Glomerular endothelial cell (primary cell): ENCODE data around the gene TMEM72. TPM values are rescaled to one million over a fixed set of nuclear protein-coding genes. Genes with fewer than 3 reads are reported as not detected.

Experiments used
- DNase-seq: peaks from one replicate; pipeline ENCODE4 v3.0.0-alpha.2; 2011; ENCODE audit warnings: low read depth, low spot score; ENCODE audit errors: extremely low read depth
- total RNA-seq: library from RNA; depleted of rRNA; stranded (reverse); fragments of >200 nt; gene quantifications from 2 replicates; pipeline ENCODE4 v1.2.3, GENCODE V29; 2015

TMEM72 gene
- total RNA-seq, 1 donor from 2014 or later = not detected

GRCh38 chr10:44951576-44952226 is 40.6 kb downstream of the TMEM72 start:
- no peak for DNase-seq

DNA sequence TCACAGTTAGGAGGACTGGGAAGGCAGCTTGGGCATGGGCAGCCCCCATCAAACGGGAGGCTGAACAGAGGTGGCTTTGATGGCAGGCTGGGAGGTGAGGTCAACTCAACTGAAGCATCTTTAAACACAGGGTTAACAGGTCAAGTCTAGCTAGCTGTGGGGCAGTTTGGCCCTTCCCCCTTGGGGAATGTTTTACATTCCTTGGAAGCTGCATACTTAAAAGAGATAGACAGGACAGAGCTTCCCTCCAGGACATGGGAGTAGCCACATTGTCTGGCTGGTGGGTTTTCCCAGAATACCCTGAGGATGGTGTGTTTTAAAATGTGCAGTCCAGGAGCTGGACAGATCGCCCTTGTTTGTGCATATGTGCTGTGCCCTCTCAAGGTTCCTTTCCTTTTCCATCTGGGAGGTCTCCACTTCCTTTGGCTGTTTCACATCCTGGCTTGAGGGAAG is 41.7 kb downstream of the TMEM72 start:
- DNase-seq = no peak

DNA sequence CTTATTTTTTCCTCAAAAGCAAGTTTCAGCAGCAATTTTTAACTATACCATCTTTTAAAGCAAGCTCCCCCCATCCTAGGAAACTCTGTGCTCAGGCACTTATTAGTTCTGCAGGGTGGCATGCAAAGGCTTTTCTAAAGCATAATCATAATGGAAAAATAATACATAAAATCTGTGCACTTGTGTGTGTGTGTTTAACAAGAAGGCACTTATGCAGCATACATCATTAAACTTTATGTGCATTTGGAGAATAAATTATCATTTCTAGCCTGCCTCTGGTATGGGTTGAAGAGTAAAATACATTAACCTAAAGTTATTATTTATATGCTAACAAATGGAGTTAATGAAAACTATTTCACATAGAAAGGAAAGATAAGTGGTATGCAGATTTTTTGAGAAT is 42.9 kb downstream of the TMEM72 start:
- no peak for DNase-seq

DNA sequence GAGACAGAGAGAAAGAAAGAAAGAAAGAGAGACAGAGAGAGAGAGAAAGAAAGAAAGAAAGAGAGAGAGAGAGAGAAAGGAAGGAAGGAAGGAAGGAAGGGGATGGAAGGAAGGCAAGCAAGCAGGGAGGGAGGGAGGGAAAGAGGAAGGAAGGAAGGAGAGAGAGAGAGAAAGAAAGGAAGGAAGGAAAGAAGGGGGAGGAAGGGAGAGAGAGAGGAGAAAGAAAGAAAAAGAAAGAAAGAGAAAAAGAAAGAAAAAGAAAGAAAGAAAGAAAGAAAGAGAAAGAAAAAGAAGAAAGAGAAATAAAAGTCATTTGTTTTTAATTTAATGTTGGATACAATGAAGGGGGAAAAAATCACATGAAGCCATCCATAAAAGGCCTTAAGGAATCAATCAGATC is 43.8 kb downstream of the TMEM72 start:
- no peak for DNase-seq

DNA sequence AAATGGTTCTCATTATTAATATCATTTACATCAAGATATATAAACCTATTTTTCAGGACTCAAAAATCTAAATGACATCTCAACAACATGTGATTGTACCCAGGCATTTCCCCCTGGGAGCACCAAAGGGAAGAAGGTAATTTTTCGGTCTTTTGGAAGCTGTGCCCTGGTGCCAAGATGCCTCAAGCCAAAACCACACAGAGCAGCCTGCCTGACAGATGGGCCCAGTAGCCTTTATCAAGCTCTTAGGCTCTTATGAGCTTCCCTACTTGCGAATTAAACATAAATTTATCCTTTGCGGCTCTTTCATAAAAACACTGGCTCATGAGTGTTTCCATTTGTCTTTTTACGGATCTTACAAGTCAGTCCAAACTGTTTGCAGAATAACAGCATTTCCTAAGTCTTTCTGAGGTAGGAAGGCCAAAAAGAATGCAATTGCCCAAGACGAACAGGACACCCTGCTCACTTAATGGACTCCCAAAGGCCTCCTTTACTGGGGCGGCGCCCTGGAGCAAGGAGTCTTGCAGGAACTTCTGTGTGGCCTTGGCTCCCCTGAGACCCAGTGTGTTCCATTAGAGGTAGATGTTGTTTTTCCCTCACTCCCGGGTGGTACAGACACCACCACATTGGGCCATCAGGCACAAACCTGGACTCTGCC is 44.4 kb downstream of the TMEM72 start:
- DNase-seq = no peak

DNA sequence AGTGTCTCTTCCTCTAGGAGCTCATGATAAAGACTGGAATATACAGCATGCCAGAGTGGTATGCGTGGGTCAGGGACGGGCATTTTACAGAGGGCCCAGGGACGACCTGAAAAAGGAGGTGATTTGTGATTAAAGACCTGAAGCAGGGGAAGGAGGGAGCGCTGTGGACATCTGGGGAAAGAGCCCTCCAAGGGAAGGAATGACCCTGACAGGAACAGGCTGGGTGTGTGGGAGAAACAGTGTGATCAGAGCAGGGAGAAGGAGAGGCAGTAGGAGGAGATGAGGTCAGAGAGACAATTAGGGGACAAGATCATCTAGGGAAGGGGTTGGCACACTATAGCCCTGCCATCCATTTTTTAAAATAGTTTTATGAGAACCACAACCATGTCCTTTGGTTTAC is 45.1 kb downstream of the TMEM72 start:
- no peak for DNase-seq

DNA sequence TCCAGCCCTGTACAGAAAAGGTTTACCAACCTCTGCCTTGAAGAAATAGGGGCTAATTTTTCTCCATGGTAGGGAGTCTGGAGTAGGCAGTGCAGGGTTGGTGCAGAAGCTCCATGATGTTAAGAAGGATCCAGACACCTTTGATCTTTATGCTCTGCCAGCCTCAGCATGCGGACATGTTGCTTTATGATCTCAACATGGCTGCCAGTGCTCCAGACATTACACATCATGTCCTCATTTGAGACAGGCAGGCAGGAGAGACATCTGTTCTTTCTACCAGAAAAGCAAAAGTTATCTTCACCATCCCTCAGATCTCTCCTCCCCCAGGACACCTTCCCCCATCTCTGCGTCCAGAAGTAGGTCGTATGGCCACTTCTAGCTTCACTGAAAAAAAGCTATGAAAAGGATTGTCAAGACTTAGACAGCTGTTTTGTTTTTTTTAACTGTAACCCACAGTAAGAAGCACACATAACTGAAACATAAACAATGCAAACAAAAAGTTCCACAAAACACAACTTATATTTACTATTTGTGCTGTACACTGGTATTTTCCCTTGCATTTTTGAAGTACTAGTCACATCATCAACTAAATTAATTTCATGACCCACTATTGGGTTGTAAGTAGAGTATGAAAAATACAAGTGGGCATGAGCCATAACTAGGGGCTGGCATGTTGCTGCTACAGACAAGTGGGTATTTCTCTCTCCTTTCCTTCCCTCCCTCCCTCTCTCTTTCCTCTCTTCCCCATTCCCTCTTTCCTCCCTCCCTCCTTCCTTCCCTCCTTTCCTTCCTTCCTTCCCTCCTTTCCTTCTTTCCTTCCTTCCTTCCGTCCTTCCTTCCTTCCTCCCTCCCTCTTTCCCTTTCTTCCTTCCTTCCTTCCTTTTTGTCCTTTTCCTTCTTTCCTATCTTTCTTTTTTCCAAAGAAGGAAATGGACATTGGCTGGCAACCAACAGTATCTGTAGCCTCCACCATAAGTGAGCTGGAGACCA is 45.9 kb downstream of the TMEM72 start:
- no peak for DNase-seq

DNA sequence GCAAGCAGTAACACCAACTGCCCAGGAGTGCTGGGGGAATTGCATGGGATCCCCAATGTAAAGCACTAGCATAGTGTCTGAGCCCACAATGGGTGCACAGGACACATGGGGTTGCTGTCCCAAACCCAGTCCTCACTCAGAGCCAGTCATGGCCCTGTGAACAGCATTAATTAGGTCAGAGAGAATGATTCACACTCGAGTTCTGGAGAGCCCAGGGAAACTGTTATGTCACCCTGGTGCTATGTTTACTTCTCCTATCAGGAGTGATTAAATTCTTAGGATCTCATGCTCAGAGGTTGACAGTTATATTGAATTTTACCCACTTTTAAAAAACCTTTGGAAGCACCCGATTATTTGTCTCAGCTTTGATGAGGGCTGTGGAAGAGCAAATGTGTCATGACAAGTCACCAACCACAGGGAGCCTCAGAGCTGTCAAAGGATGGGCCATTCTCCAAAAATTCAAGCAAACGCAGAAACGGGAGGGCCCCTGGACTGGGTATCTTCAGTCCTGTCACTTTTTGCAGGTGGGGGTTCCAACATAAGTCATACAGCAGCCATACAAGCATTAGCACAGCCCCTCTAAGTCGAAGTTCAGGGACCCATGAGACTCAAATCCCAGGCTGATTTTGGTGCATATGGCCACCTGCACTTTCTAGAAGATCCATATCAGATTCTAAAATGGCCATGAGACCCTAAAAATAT is 47.2 kb downstream of the TMEM72 start:
- DNase-seq = no peak

GRCh38 chr10:44958898-44959246 is 47.7 kb downstream of the TMEM72 start:
- DNase-seq = no peak

DNA sequence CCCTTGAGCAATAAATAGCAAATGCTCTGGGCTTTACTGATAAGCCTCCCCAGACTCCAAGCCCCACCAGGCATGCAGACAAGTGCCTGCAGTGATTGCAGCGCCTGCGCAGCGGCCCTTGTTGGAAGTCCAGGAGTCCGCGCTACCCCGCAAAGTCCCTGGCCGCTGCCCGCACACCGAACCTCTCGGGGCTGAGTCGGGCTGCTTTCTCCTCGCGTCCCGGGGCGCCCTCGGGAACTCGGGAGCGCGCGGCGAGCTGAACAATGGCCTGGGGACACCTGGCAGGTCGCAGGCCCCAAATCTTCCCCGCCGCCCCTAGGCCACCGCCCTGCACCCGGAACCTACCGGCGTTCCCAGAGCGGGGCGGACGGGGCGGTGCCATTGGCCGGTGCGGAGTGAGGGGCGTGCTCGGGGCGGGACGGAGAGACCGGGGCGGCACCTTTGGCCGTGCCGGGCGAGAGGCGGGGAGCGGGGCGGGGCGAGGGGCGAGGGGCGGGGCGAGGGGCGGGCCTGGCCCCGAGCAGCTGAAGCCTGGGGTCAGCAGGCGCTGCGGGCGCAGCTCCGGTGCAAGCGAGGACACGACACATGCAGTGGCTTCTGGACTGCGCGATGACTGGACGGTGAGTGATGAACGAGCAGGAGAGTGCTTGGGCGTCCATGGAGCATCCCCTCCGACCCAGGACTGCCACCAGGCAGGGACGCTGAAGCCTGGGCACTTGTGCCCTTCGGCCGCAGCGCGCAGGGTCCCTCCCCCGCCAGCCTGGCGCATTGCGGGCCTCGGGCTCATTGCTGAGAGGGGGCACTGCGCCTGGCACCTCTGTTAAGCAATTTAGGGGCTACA is 48.3 kb downstream of the TMEM72 start, which contains the start of gene RASSF4:
Gene RASSF4 (plus strand): TSS at position 556 of the 841 bp plus-strand sequence. CDS start 10,401 bp downstream, outside the sequence.
- no peak for DNase-seq

DNA sequence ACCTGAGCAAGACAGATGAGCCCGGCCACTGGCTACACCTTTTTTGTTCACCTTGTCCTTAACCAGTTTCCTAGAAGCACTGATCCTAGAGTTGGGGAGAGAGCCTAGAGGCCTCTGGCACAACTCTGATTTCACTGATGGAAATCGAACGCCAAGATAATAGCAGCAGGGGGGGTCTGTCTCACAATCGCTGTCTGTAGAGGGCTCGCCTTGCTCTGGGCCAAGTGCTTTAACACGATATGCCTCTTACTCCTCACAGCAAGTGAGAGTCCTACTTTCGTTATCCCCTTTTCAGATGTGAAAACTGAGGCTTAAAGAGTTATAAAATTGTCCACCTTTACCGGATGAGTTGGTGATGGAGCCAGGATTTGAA is 48.9 kb downstream of the TMEM72 start:
- no peak for DNase-seq

DNA sequence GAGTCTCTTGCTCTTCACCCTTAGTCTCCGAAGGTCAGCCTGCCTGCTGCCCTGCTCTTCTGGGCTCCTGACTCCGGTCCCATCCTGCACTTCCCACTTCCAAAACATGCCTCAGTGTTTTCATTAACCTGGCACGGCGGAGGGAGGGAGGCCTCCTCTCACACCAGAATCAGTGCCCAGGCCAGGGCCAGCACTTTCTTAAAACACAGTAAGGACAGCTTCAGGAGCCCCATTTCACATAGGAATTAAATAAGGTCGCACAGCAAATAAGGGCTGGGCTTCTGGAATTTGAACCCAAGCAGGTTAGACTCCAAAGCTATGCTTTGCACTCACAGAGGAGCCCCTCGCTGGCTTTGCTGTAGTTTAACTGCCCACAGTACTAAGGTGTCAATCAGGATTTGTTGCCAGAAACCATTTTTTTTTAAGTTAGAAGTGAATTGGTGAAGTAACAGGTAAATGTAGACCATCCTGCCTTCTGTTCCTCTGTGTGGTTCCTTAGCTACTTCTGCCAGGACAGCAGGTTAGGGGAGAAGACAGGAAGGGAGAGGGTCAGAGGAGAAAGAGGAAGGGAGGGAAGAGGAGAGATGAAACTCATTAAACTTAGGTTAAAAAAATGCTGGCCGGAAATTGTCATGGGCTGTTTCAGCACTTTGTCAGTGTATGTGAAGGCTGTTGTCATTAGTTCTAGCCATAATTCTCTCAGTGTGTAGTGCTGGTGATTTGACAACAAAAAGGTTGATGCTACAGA is 49.5 kb downstream of the TMEM72 start:
- DNase-seq = no peak

DNA sequence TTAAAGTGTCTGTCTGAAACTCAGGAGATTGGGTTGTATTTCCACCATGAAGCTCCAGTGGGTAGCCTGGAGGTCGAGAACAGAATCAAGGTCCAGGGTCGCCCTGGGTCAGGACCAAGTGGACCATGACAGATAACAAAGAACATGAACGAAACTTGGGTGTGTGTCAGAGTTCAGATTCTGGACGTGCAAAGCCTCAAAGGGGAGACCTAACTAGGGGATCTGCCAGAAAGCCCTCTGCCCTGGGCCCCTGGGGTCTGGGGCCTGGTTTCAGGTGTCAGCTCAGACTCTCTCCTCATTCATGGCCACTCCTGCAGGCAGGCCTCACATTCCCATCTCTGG is 50.1 kb downstream of the TMEM72 start:
- DNase-seq = no peak

DNA sequence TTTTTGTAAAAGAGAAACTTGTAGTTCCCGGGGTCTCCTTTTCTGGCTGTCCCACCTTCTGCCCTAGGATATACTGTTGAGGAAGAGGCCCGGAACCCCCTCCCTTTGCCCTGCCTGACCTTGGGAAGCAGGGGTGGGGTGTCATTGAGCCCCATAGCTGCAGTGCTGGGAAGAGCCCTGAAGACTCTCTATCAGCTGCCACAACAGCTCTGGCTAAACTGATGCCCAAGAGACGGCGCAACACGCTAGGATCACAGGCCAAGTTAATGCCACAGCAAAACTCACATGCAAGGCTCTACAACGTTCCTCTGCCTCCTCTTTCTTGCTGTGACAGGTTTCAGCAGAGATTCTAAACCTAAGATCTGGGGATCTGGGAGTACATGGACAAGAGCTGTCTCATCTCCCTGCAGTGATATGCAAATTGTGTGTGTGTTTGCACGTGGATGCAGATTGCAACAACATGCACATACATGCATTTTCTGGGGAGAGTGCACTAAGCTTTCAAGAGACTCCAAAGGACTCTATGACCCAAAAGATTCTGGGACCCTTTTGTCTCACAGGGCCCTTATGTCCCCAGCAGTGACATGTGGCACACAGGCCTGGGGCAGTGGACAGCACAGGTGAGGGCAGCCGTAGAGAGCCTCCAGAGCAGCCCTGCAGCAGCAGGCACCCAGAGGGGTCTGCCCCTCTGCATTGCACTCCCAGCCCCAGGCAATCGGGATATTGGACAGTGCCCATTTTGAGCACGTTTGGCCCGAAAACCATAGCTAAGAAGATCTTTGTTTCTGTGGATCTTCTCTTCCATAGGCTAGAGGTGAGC is 51.0 kb downstream of the TMEM72 start:
- no peak for DNase-seq

GRCh38 chr10:44962870-44963738 is 52.0 kb downstream of the TMEM72 start:
- DNase-seq = no peak

- no peak for DNase-seq
Observed at GRCh38 chr10:44963772-44964633, 52.9 kb downstream of the TMEM72 start.

DNA sequence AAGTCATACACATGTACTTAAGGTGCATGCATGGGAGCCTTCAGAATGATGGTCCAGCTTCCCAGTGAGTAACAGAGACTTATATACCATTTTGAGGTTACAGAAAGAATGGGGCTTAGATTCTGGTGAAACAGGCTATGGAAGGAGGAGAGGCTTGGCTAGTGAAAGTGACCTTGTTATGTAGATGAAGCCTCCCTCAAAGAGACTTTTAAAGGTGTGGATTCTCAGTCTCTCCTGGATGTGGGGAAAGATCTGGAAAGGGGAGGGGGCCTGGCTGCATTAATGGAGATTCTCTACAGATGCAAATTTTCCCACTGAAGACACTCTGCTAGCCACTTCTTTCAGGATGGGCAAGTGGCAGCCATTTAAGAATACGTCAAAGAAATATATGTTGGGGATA is 54.0 kb downstream of the TMEM72 start:
- DNase-seq = no peak
